Right atrium auricular region (tissue), 2 donors: ENCODE measurements around the gene FAM219A. TPM values are rescaled to one million over a fixed set of nuclear protein-coding genes. Genes with fewer than 3 reads are reported as not detected.

Experiments
- DNase-seq: peaks from one replicate; pipeline ENCODE4 v3.0.0-alpha.2; 2019; ENCODE audit warnings: low spot score
- H3K27ac ChIP-seq, 2 donors: fragments of 200-600 bp; sonication (generic); 1 replicate in 1 of 2; 2 replicates in 1 of 2; pipeline ENCODE4 v1.5.1; 2016 to 2019
- H3K27me3 ChIP-seq, 2 donors: fragments of 200-600 bp; sonication (generic); one replicate each; pipeline versions ENCODE4 v1.5.1 to v1.6.0; 2017 to 2019
- H3K36me3 ChIP-seq: fragments of 200-600 bp; sonication (generic); one replicate; pipeline ENCODE4 v1.5.1; 2016
- H3K4me1 ChIP-seq, 2 donors: fragments of 200-600 bp; sonication (generic); one replicate each; pipeline versions ENCODE4 v1.5.1 to v1.6.0; 2017 to 2019
- H3K4me3 ChIP-seq, 2 donors: fragments of 200-600 bp; sonication (generic); 1 replicate in 1 of 2; 2 replicates in 1 of 2; pipeline ENCODE4 v1.5.1; 2017 to 2019; ENCODE audit warnings: mild to moderate bottlenecking in 1 of 2, moderate library complexity in 1 of 2
- H3K9me3 ChIP-seq, 2 donors: fragments of 200-600 bp; sonication (generic); one replicate each; pipeline ENCODE4 v1.5.1; 2019
- CTCF ChIP-seq, 2 donors: fragments of 200-600 bp; sonication (generic); IDR thresholded peaks; one replicate each; pipeline ENCODE4 v1.5.1; 2019; ENCODE audit warnings: antibody characterized with exemption in 2 of 2
- total RNA-seq, 2 donors: library from RNA; depleted of rRNA; stranded (reverse); fragments of >200 nt; gene quantifications; one replicate each; pipeline ENCODE4 v1.1.0, GENCODE V29; 2016

The FAM219A gene
- total RNA-seq, 2 donors from 2014 or later = 10.5 to 19.9 TPM

GRCh38 chr9:34503406-34503805, 45.0 kb upstream of the FAM219A start:
- TF ChIP-seq CTCF (IDR thresholded peaks at IDR 0.05) = no peak
- Histone ChIP-seq H3K4me1 (peaks cover 0 to 21% of the 10 kb centered on the region in 2 donors), H3K4me3 (no peak overlapping the region), H3K27me3 (no peaks in the 10 kb centered on the region), H3K27ac (no peak overlapping the region), H3K36me3 (no peaks in the 10 kb centered on the region), H3K9me3 (no peaks in the 10 kb centered on the region)
- no peak for DNase-seq

GRCh38 chr9:34502891-34503290, 44.5 kb upstream of the FAM219A start:
- TF ChIP-seq CTCF (IDR thresholded peaks at IDR 0.05) = no peak
- Histone ChIP-seq H3K27me3 (no peaks in the 10 kb centered on the region), H3K36me3 (no peaks in the 10 kb centered on the region), H3K27ac (no peak overlapping the region), H3K4me3 (no peak overlapping the region), H3K9me3 (no peaks in the 10 kb centered on the region), H3K4me1 (peaks cover 0 to 21% of the 10 kb centered on the region in 2 donors)
- DNase-seq = no peak

GRCh38 chr9:34502471-34502870, 44.1 kb upstream of the FAM219A start:
- H3K27ac ChIP-seq = no peak overlapping the region
- no peaks in the 10 kb centered on the region for H3K36me3 ChIP-seq

GRCh38 chr9:34501889-34502425, 43.6 kb upstream of the FAM219A start:
- peak in 1 of 2 donors; percentile 57 for TF ChIP-seq CTCF (IDR thresholded peaks at IDR 0.05)
- no peak overlapping the region for H3K4me3 ChIP-seq
- no peaks in the 10 kb centered on the region for H3K36me3 ChIP-seq
- no peak overlapping the region for H3K27ac ChIP-seq
- no peaks in the 10 kb centered on the region for H3K9me3 ChIP-seq
- no peaks in the 10 kb centered on the region for H3K27me3 ChIP-seq
- H3K4me1 ChIP-seq = peaks cover 0 to 21% of the 10 kb centered on the region in 2 donors
- peak; percentile 68 for DNase-seq

More at GRCh38 chr9:34502471-34502870, 44.1 kb upstream of the FAM219A start:
- H3K9me3 ChIP-seq = no peaks in the 10 kb centered on the region
- DNase-seq = no peak
- no peak for TF ChIP-seq CTCF (IDR thresholded peaks at IDR 0.05)
- H3K27me3 ChIP-seq = no peaks in the 10 kb centered on the region
- peaks cover 0 to 21% of the 10 kb centered on the region in 2 donors for H3K4me1 ChIP-seq
- no peak overlapping the region for H3K4me3 ChIP-seq

- H3K9me3 ChIP-seq = no peaks in the 10 kb centered on the region
- TF ChIP-seq CTCF (IDR thresholded peaks at IDR 0.05) = no peak
- peaks cover 0 to 21% of the 10 kb centered on the region in 2 donors for H3K4me1 ChIP-seq
- no peak overlapping the region for H3K4me3 ChIP-seq
- H3K27ac ChIP-seq = no peak overlapping the region
- H3K27me3 ChIP-seq = no peaks in the 10 kb centered on the region
- no peak for DNase-seq
- H3K36me3 ChIP-seq = no peaks in the 10 kb centered on the region
These were observed 43.0 kb upstream of the FAM219A start for GRCh38 chr9:34501372-34501771.
